Heart right ventricle (tissue), 16 donors: ENCODE measurements around the gene PHOSPHO2. TPM values are rescaled to one million over a fixed set of nuclear protein-coding genes. Genes with fewer than 3 reads are reported as not detected.

Source experiments
- ATAC-seq, 8 donors: fragments of 200-7000 bp; cut with Tn5 transposase; one replicate each; pipeline ENCODE4 v1.9.1; 2020; ENCODE audit warnings: mild to moderate bottlenecking in 8 of 8, moderate library complexity in 8 of 8, moderate number of reproducible peaks in 1 of 8
- DNase-seq, 2 donors: peaks; one replicate each; pipeline ENCODE4 v3.0.0-alpha.2; 2020
- H3K27ac ChIP-seq, 10 donors: fragments of 200-600 bp; sonication (generic) in 2 of 10; one replicate each; pipeline versions ENCODE4 v1.5.0 to v1.8.0; 2020 to 2022; ENCODE audit warnings: mild to moderate bottlenecking in 3 of 10
- H3K27me3 ChIP-seq, 7 donors: fragments of 200-600 bp; one replicate each; pipeline ENCODE4 v1.8.0; 2021 to 2022; ENCODE audit warnings: mild to moderate bottlenecking in 2 of 7
- H3K36me3 ChIP-seq, 9 donors: fragments of 200-600 bp; sonication (generic) in 1 of 9; one replicate each; pipeline versions ENCODE4 v1.5.0 to v1.8.0; 2020 to 2022; ENCODE audit warnings: mild to moderate bottlenecking in 2 of 9
- H3K4me1 ChIP-seq, 9 donors: fragments of 200-600 bp; sonication (generic) in 1 of 9; one replicate each; pipeline versions ENCODE4 v1.5.0 to v1.8.0; 2020 to 2022; ENCODE audit warnings: mild to moderate bottlenecking in 4 of 9
- H3K4me3 ChIP-seq, 10 donors: fragments of 200-600 bp; sonication (generic) in 2 of 10; one replicate each; pipeline versions ENCODE4 v1.5.0 to v1.8.0; 2020 to 2022; ENCODE audit warnings: mild to moderate bottlenecking in 7 of 10, moderate library complexity in 2 of 10
- H3K9me3 ChIP-seq, 11 donors: fragments of 200-600 bp in 10 of 11; sonication (generic) in 2 of 11; one replicate each; pipeline versions ENCODE4 v1.5.0 to v1.8.0; 2013 to 2022; ENCODE audit warnings: mild to moderate bottlenecking in 2 of 11, control low read depth in 1 of 11, moderate library complexity in 1 of 11
- WGBS, 2 donors: extraction: QIAGEN DNeasy Blood & Tissue Kit; methylation state at CpG; one replicate each; pipeline ENCODE4 v1.1.7; 2013; ENCODE audit warnings: inconsistent platforms in 1 of 2; 5-methylcytosine and 5-hydroxymethylcytosine counted together
- intact Hi-C, 10 donors: fragments of 100-400 bp; cut with DNase I; formaldehyde crosslinking; loops; one replicate each; pipeline versions ENCODE4 v1.11.1 to v1.14.2; 2022
- long read RNA-seq, 3 donors: library from polyadenylated mRNA; unstranded; transcript quantifications; one replicate each; pipeline ENCODE4 v2.0.0, GENCODE V29; 2020 to 2021
- polyA plus RNA-seq, 2 donors: library from polyadenylated mRNA; stranded (reverse); fragments of 200-250 nt; gene quantifications; one replicate each; pipeline ENCODE4 v1.2.3, GENCODE V29; 2013
- total RNA-seq, 10 donors: library from RNA; stranded (reverse); fragmentation: NEBNext Ultra II Directional in 3 of 10; extraction: Animal tissue kit (Norgen Biotek cat#: 25700) in 3 of 10; gene quantifications; one replicate each; pipeline versions ENCODE4 v1.2.1 to v1.2.4, GENCODE V29; 2021 to 2023
- TF ChIP-seq, protein P1 (sequence below), 9 donors: fragments of 200-600 bp; sonication (generic) in 2 of 9; IDR thresholded peaks; one replicate each; pipeline versions ENCODE4 v1.5.0 to v1.8.0; 2021 to 2022; ENCODE audit warnings: antibody characterized with exemption in 9 of 9, mild to moderate bottlenecking in 5 of 9, moderate library complexity in 1 of 9
- donor health status: Arrhythmogenic right ventricular cardiomyopathy.
- donor health status: ischemic (EF 13 %, LVEDD 7.1; RV severe dilation, severe dysfunction).
- donor health status: healthy with polysubstance abuse.
- donor health status: DM: no; HTN: yes; CAD: no.
- donor health status: DM: no; HTN: no; CAD: no.
- donor health status: ischemic (EF 25% LVEDD 6.9; RV normal size, moderate dysfunction).
- donor health status: ischemic (EF 25% LVEDD 5.7; RV mildly dilated, moderate dysfunction).
- donor health status: healthy.
- donor health status: DM: yes; HTN: yes; CAD: no.
- donor health status: Ischemic cardiomyopathy.
- donor health status: ischemic (EF 35%, LVEDD 5.7; RV mildly dilated, moderate dysfunction).
- donor health status: nonischemic (EF 11% LVEDD 7.7; RV severe dilation, severe dysfunction).
- donor health status: DM: yes; HTN: yes; CAD: no.
- donor health status: PGD.
- donor health status: ischemic (EF 29% LVEDD 5.4; RV normal size, mild dysfunction).
- donor health status: nonischemic (EF 23%, LVEDD 6.1; RV moderate dilation, normal function).

Gene PHOSPHO2
- 1 to 10 TPM; 1.4 to 4.1 (median 2.2) TPM for total RNA-seq
- 1 to 10 TPM; 1.1 to 1.4 TPM for polyA plus RNA-seq
- long read RNA-seq, donor 1, partial matches to known transcripts, result 0 of 3 reads
- long read RNA-seq, donor 1, other reads (novel, unspliced or antisense), result 0 of 3 reads
- long read RNA-seq, donor 2, partial matches to known transcripts, result 0 of 5 reads
- long read RNA-seq, donor 2, other reads (novel, unspliced or antisense), result 1 of 5 reads
- long read RNA-seq, donor 3, partial matches to known transcripts, result 0 of 6 reads
- long read RNA-seq, donor 3, other reads (novel, unspliced or antisense), result 1 of 6 reads

GRCh38 chr2:169694113-169694893 is at the start of gene PHOSPHO2, which contains the start of gene CFAP210:
TSS of gene PHOSPHO2 (plus strand) at chr2:169694469. CDS start at chr2:169700972, 6,503 bp downstream.
TSS of gene CFAP210 (minus strand) at chr2:169694405. CDS start at chr2:169694327, 78 bp downstream.
- peaks cover 0 to 26% (median 0%) of the 10 kb centered on the region in 9 donors for H3K36me3 ChIP-seq
- H3K4me1 ChIP-seq, result peaks cover 0 to 21% (median 5%) of the 10 kb centered on the region in 9 donors
- 0% methylated on average over 63 of the region's 63 CpGs for WGBS, 2 donors
- H3K4me3 ChIP-seq, result peak within 1 kb of the TSS; percentile 69 to 95 (median 80)
- intact Hi-C loops, result loop anchor here in 2 of 10 donors (5.0 to 10.0 kb wide), 2 partner anchors 38 to 110 kb away; partner anchors contain the start of genes KLHL23 (in 1 of the 2) and PPIG (in 1 of the 2)
- peak; percentile 99 to 100 for DNase-seq
- peaks cover 0 to 21% (median 2%) of the 10 kb centered on the region in 11 donors for H3K9me3 ChIP-seq
- H3K27me3 ChIP-seq, result no peaks in the 10 kb centered on the region
- peak within 1 kb of the TSS in 9 of 10 donors; percentile 71 to 89 (median 83) for H3K27ac ChIP-seq
- TF ChIP-seq, protein P1, sequence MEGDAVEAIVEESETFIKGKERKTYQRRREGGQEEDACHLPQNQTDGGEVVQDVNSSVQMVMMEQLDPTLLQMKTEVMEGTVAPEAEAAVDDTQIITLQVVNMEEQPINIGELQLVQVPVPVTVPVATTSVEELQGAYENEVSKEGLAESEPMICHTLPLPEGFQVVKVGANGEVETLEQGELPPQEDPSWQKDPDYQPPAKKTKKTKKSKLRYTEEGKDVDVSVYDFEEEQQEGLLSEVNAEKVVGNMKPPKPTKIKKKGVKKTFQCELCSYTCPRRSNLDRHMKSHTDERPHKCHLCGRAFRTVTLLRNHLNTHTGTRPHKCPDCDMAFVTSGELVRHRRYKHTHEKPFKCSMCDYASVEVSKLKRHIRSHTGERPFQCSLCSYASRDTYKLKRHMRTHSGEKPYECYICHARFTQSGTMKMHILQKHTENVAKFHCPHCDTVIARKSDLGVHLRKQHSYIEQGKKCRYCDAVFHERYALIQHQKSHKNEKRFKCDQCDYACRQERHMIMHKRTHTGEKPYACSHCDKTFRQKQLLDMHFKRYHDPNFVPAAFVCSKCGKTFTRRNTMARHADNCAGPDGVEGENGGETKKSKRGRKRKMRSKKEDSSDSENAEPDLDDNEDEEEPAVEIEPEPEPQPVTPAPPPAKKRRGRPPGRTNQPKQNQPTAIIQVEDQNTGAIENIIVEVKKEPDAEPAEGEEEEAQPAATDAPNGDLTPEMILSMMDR (IDR thresholded peaks at IDR 0.05), result no peak
- peak; percentile 99 to 100 (median 100) for ATAC-seq

GRCh38 chr2:169647496-169647895 is 46.8 kb upstream of the PHOSPHO2 start:
- no peak overlapping the region for H3K4me3 ChIP-seq
- ATAC-seq, result no peak
- H3K27me3 ChIP-seq, result peaks cover 0 to 7% (median 0%) of the 10 kb centered on the region in 7 donors
- TF ChIP-seq, protein P1 (IDR thresholded peaks at IDR 0.05), result no peak
- DNase-seq, result no peak
- no peak overlapping the region for H3K27ac ChIP-seq
- no peaks in the 10 kb centered on the region for H3K9me3 ChIP-seq
- WGBS, 2 donors, result 92 to 94% methylated on average over 2 of the region's 2 CpGs
- H3K36me3 ChIP-seq, result no peaks in the 10 kb centered on the region
- no peaks in the 10 kb centered on the region for H3K4me1 ChIP-seq
- intact Hi-C loops, result no loop called here

DNA sequence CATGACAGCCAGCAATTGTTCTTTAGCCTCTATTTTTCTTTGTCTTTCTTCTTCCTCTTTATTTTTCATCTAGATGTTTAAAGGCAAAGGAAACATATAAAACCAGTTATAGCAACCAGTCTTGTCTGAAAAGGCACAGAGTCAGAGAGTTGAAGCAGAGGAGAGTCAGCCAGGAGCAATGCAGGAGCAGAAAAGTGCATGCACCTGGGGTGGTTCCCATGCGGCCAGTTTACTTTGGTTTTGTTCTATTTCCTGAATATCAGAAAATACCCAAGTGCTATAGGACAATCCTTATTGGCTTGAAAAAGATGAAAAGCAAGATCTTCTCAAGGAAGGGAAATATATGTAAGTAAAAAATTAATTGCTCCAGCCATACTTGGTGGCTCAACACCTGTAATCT is 45.0 kb upstream of the PHOSPHO2 start:
- no peaks in the 10 kb centered on the region for H3K36me3 ChIP-seq
- intact Hi-C loops, result no loop called here
- DNase-seq (no peak), ATAC-seq (no peak)
- 83 to 90% methylated on average over 1 of the region's 1 CpG for WGBS, 2 donors
- TF ChIP-seq, protein P1 (IDR thresholded peaks at IDR 0.05), result no peak
- no peak overlapping the region for H3K27ac ChIP-seq
- H3K9me3 ChIP-seq, result no peaks in the 10 kb centered on the region
- H3K4me3 ChIP-seq, result no peak overlapping the region
- H3K27me3 ChIP-seq, result peaks cover 0 to 13% (median 0%) of the 10 kb centered on the region in 7 donors
- H3K4me1 ChIP-seq, result no peaks in the 10 kb centered on the region

- ATAC-seq (no peak), DNase-seq (no peak)
- Histone ChIP-seq H3K36me3 (no peaks in the 10 kb centered on the region), H3K9me3 (no peaks in the 10 kb centered on the region), H3K4me1 (no peaks in the 10 kb centered on the region), H3K27me3 (peaks cover 0 to 13% (median 0%) of the 10 kb centered on the region in 7 donors), H3K27ac (no peak overlapping the region), H3K4me3 (no peak overlapping the region)
- 69 to 78% methylated on average over 3 of the region's 3 CpGs for WGBS, 2 donors
- intact Hi-C loops, result no loop called here
- TF ChIP-seq, protein P1 (IDR thresholded peaks at IDR 0.05), result no peak
These were observed 40.6 kb upstream of the PHOSPHO2 start for GRCh38 chr2:169653636-169654035.
